NCI-H748 (cell line): ENCODE data around the gene FEM1B.

Experiments used
- DNase-seq: peaks from one replicate; lab custom pipeline; 2025; ENCODE audit not compliant: unreplicated experiment; lab: John Stamatoyannopoulos, UW

Gene FEM1B

DNA sequence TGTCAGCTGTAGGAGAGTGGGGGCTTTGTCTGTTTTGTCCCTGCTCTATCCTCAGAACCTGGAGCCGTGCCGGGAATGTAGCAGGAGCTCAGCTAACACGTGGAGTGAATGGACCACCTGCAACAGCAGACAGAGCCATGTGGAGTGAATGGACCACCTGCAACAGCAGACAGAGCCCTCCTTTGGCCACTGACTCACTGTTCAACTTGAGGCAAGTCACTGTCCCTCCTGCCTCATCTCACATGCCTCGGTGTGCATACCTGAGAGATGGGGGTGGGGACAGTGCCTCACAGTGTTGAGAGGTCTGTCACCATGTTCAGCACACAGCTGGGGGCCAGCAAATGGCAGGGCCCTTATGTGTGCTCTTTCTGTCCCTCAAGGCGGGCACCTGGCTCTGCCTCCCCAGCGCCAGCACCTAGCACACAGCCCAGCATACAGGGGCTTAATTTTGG lies 27.9 kb downstream of the FEM1B start:
- no peak for DNase-seq

DNA sequence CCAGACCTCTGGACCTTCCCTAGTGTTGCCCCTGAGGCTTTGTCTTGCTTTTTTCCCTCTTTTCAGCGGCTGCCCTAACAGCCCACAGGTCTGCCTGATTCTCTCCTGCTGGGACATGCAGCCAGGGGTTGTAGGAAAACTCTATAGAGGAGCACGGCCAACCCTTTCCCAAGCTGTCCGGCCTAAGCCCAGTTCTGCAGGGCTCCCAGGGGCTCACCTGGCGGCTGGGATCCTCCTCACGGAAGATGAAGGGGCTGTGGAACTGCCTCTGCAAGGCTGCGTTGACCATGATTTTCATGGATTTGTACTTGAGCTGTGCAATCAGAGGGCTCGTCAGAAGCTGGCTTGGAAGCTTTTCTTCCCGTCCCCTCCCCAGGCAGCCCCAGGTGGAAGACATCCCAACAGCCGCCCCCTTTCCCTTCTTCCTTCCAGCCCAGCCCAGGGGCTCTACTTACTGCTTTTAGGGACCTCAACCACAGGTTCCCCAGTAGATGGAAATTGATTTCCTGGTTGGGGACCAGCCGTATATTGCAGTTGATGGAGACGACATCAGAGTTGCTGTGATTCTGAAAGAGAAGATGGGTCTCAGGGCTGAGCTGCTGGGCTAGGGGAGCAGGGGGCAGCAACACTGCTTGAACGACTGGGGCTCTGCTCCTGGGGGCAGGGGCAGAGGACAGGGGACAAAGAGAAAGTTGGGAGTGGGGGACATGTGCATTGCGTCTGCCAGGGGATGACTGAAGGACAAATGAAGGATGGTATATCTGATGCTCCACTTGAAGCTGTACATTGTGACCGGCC lies 29.8 kb downstream of the FEM1B start:
- DNase-seq: no peak

GRCh38 chr15:68309024-68309423 lies 31.5 kb downstream of the FEM1B start:
- no peak for DNase-seq

- no peak for DNase-seq
These were observed 32.7 kb downstream of the FEM1B start for GRCh38 chr15:68310178-68310803.

DNA sequence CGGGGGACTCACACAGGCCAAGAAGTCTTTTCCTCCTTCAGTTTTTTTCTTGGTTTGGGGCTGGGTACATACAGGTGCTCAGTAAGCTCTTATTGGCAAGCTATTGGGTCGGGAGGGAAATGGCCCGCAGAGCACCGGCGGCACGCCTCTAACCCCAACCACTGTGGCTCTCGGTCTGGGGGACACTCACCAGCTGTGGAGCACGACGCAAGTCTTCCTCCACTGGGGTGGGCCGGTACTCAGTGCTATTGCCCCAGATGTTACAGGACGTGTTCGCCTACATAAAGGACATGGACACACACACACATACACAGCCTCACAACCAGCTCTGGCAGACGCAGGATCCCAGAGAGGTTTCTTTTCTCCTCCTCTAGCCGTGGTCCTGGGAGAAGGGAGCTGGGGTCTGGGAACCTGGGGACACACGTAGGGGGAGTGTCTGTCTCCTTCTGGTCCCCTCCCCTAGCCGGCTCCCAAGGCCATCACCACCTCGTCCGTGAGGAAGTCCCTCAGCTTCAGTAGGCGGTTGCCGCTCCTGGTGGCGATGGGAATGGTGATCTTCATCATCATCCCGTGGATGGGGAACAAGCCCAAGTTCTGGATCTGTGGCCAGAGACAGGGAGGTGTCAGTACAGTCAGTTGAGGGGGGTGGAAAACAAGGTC lies 33.4 kb downstream of the FEM1B start:
- no peak for DNase-seq

DNA sequence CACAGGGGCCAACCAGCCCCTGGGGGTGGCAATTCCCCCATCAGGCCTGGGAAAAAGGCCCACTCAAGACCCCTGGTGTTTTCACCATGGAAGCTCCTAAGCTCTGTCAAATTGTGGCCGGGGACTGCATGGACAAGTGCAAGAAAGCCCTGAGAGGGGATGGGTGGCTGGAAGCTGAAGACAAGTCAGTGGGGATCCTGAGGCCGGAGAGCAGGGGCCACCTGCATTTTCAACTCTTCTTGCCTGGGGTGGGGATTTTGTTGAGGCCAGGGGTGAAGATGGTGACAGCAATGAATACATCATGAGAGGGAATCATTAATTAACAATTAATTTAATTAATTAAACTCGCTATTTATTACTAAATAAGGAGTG lies 33.9 kb downstream of the FEM1B start:
- DNase-seq: no peak

- DNase-seq: no peak
These were observed 34.5 kb downstream of the FEM1B start for GRCh38 chr15:68311859-68312557.

- no peak for DNase-seq
These were observed 35.2 kb downstream of the FEM1B start for GRCh38 chr15:68312701-68313204.

- DNase-seq: no peak
These were observed 36.2 kb downstream of the FEM1B start for GRCh38 chr15:68313501-68314410.

- DNase-seq: no peak
These were observed 37.0 kb downstream of the FEM1B start for GRCh38 chr15:68314563-68314962.

DNA sequence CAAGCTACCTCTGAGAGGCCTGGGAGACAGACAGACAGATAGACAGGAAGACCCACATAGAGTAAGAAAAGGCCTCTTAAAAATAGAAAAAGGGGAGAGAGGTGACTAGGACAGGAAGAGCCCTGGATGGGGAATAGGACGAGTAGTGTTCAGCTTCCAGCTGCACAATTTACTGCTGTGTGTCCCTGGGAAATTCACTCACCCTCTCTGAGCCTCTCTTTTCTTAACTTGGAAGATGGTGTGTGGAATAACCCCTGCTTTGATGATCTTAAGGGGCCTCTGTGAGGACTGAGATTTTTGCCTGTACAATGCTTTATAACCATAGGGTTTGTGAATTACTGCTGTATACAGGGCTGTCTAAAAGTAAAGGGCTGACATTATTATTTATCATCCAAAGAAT lies 37.5 kb downstream of the FEM1B start:
- no peak for DNase-seq

GRCh38 chr15:68315495-68316031 lies 38.0 kb downstream of the FEM1B start:
- no peak for DNase-seq

DNA sequence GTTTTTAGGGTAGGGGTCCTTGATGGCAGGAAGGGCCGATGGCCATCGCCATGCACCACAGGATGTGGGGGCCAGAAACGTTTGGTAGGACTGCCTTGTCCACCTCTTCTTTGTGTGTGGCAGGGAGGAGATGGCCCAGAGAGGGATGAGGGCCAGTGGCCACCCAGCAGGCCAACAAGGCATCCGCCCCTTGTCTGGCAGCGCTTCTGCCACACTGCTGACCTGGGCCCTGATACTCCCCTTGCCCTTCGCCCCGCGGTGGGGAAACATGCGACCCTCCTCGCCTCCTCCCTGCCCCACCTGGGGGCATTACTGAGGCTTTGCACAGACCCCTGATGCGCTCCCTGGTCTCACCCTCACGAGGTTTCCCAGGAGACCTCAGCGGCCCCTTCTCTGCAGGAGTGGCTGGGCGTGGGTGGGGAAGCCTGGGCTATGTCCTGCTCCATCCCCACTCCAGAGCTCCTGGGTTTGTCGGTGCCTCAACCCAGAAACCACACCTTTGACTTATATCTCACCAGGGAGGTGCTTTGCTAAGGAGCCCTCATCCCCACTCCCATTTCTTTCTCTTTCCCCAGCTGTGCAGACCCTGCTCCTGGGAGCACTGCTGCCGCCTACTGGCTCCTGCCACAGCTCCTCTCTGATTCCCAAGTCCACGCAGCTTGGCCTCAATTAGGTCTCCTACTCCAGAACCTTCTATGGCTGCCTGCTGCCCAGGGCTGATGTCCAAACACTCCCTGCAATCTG lies 38.7 kb downstream of the FEM1B start:
- peak; percentile 14 for DNase-seq

DNA sequence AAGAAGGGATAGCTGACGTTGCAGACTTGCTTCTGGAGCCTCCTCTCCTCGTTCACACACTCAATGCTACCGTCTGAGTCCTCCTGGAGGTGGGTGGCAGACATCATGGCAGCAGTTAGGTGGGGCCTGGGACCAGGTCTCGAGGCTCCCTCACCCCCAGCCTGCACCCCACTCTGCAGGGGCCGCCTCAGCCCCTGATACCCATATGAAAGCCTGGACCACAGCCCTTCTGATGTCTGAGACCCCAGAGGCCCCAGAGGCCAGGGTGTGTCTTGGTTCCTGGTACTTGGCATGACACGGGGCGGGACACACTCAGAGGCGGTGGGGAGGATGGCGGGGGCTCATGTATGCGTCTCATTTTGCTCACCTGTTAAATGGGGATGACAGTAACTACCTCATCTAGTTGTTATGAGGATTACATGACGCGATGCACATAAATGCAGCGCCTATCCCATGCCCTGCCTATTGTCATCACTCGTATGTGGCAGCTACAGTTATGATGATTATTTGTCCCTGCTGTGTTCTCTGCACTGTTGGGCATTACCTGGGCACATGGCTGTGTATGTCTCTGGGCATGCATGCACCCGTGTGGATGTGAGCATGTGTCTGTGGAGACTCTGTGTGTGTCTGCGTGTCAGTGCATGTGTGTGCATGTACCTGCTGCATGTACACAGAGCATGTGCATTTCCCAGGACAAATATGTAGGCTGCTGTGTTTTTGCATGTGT lies 39.9 kb downstream of the FEM1B start:
- DNase-seq: no peak

DNA sequence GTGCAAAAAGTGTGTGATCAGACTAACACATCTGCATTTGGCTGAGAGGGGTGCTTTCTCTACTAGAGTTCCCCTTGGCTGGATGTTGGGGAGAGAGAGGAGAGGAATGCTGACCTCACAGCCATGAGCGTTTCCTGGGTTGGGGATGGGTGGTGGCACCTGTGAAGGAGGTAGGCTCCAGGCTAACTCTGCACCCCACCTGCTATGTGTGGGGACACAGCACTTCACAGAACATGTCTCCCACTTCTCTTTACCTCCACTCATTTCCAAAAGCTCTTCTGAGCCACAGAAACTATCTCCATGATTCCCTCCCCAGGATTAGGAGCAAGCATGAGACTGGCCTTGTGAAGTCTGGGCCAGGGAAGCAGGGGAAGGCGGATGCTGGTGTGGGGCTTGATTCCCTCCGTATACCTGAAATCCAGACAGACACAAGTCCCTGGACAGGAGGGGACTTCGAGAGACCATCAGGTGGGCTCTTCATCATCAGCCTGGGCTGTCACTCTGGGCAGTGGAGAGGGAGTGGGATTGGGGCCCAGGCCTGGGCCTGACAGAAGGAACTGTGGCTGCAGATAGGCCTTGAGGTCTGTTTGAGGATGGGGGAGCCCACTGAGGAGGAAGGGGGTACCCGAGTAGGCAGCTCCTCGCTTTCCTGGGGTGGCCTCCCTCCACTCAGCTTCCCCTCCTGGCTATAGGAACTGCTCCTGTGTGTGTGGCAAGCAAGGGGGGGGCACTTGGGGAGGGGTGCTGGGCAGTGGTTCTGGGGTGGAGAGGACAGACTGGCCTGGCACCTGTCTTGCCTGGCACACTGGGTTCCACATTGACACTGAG lies 40.7 kb downstream of the FEM1B start:
- DNase-seq: no peak

- DNase-seq: no peak
These were observed 41.7 kb downstream of the FEM1B start for GRCh38 chr15:68318931-68319909.

DNA sequence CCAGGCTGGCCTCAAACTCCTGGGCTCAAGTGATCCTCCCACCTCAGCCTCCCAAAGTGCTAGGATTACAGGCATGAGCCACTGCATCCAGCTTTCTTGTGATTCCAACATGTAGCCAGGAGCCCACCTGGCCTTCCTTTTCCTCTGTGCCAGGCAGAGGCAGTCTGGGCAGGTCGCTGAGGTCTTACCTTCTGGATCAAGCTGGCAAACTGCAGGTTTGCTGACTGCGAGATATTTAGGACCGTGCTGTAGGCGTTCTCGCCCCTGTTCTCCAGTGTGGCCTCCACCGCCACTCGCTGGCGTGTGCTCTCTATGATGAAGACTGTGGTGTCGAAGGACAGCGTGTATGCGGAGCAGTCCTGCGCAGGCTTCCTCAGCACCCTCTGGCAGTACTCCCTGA lies 42.5 kb downstream of the FEM1B start:
- DNase-seq: no peak
